ENCODE data around the gene MAP4. TPM values are rescaled to one million over a fixed set of nuclear protein-coding genes. Genes with fewer than 3 reads are reported as not detected.

MAP4 gene
- total and polyA plus RNA-seq, 12 donors, result 141 to 1,345 (median 894) TPM

DNA sequence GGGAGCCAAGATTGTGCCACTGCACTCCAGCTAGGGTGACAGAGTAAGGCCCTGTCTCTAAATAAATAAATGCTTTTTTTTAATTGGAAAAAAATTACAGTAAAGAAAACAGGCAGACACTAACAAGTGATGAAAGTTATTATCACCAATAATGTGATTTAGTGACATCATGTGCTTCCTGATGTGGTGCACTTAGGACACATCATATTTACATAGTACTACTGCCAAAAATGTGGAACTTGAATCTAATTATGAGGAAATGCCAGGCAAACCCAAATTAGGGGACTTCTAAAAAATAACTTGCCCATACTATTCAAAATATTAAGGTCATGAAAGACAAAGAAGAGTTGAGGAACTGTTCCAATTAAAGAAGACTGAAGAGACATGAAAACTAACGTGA is 30.8 kb downstream of the MAP4 start:
- ATAC-seq (peak in 1 of 8 donors; percentile 37), DNase-seq (no peak)
- TF ChIP-seq CTCF (IDR thresholded peaks at IDR 0.05), result no peak
- H3K27me3 ChIP-seq, result no peaks in the 10 kb centered on the region
- 8 to 30% methylated on average over 1 of the region's 1 CpG for WGBS, 2 donors
- H3K4me1 ChIP-seq, result peaks cover 3 to 77% (median 34%) of the 10 kb centered on the region in 9 donors
- intact Hi-C loops (cut with DNase I), result loop anchor here in 5 of 10 donors (5.0 to 10.0 kb wide), 4 partner anchors 138 to 169 kb away; no protein-coding TSS in a partner anchor
- H3K4me3 ChIP-seq, result no peak overlapping the region
- H3K9me3 ChIP-seq, result no peaks in the 10 kb centered on the region
- H3K27ac ChIP-seq, result peak overlapping the region in 1 of 10 donors; percentile 18
- H3K36me3 ChIP-seq, result peaks cover 0 to 33% (median 0%) of the 10 kb centered on the region in 9 donors

GRCh38 chr3:47984075-47984728 is 32.0 kb downstream of the MAP4 start:
- peaks cover 3 to 69% (median 23%) of the 10 kb centered on the region in 9 donors for H3K4me1 ChIP-seq
- no peak for DNase-seq
- intact Hi-C loops (cut with DNase I), result loop anchor here in 3 of 10 donors (10.0 kb wide), 2 partner anchors 139 to 171 kb away; no protein-coding TSS in a partner anchor
- H3K4me3 ChIP-seq, result no peak overlapping the region
- H3K27me3 ChIP-seq, result no peaks in the 10 kb centered on the region
- WGBS, 2 donors, result 93 to 95% methylated on average over 3 of the region's 3 CpGs
- peak overlapping the region in 1 of 10 donors; percentile 21 for H3K27ac ChIP-seq
- H3K9me3 ChIP-seq, result no peaks in the 10 kb centered on the region
- ATAC-seq, result peak in 1 of 8 donors; percentile 18
- H3K36me3 ChIP-seq, result peaks cover 0 to 29% (median 0%) of the 10 kb centered on the region in 9 donors
- no peak for TF ChIP-seq CTCF (IDR thresholded peaks at IDR 0.05)

DNA sequence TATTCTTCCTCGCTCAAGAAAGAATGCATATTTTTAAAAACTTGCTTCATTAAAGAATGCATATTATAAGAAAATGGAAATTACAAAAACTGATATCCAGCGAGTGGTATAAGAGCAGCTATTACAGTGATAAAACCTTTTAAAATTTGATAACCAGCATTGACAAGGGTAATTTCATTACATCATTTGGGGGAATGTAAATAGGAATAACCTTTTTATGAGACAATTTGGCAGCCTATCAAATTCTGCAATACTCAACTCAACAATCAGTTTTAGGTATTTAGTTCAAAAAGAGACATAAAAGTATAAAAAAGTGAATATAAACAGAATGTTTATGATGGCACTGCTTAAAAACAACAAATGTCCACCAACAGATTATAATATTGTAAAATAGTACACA is 35.4 kb downstream of the MAP4 start:
- intact Hi-C loops (cut with DNase I), result loop anchor here in 3 of 10 donors (10.0 kb wide), 2 partner anchors 136 to 174 kb away; no protein-coding TSS in a partner anchor
- 84 to 85% methylated on average over 2 of the region's 2 CpGs for WGBS, 2 donors
- peaks cover 3 to 45% (median 18%) of the 10 kb centered on the region in 9 donors for H3K4me1 ChIP-seq
- ATAC-seq (no peak), DNase-seq (no peak)
- peaks cover 0 to 21% (median 0%) of the 10 kb centered on the region in 9 donors for H3K36me3 ChIP-seq
- TF ChIP-seq CTCF (IDR thresholded peaks at IDR 0.05), result no peak
- H3K4me3 ChIP-seq, result no peak overlapping the region
- no peak overlapping the region for H3K27ac ChIP-seq
- H3K9me3 ChIP-seq, result no peaks in the 10 kb centered on the region
- H3K27me3 ChIP-seq, result no peaks in the 10 kb centered on the region

GRCh38 chr3:47979070-47979469 is 37.1 kb downstream of the MAP4 start:
- peaks cover 0 to 33% (median 3%) of the 10 kb centered on the region in 9 donors for H3K4me1 ChIP-seq
- 95 to 100% methylated on average over 1 of the region's 1 CpG for WGBS, 2 donors
- no peak for ATAC-seq
- no peak for TF ChIP-seq CTCF (IDR thresholded peaks at IDR 0.05)
- no peaks in the 10 kb centered on the region for H3K9me3 ChIP-seq
- no peak for DNase-seq
- H3K27ac ChIP-seq, result no peak overlapping the region
- H3K27me3 ChIP-seq, result no peaks in the 10 kb centered on the region
- H3K4me3 ChIP-seq, result no peak overlapping the region
- peaks cover 0 to 35% (median 0%) of the 10 kb centered on the region in 9 donors for H3K36me3 ChIP-seq
- intact Hi-C loops (cut with DNase I), result no loop called here

Measured in heart right ventricle (tissue), 16 donors.